ENCODE results near the gene GFAP.

GFAP gene

DNA sequence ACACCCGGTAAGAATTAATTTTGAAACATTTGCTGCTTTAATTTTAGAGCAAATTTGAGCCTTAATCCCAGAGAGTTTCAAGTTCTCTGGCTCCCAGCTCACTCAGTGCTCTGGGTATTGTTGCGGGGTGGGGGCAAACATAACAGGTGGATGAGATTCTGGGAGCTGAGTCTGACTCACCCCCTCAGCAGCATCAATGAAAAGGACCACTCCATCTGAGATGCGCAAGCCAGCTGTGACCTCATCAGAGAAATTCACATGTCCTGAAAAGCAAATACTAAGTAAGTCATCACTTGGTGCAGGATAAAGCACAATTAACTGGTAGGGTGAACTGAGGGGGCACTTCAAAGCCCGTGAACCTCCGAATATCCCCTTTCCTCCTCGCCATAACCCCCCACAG is 35.9 kb downstream of the GFAP start:
- Histone ChIP-seq H3K9me3 (ENCODE audit: control insufficient read depth in 2 of 2, low read length in 2 of 2) (no peaks in the 10 kb centered on the region), H3K4me3 (ENCODE audit: low read length in 2 of 2) (no peak overlapping the region), H3K4me1 (ENCODE audit: control insufficient read depth in 2 of 2, insufficient read depth in 2 of 2, low read length in 2 of 2) (no peaks in the 10 kb centered on the region), H3K36me3 (ENCODE audit: control insufficient read depth in 2 of 2, insufficient read depth in 2 of 2, low read length in 2 of 2) (peaks cover 52 to 62% of the 10 kb centered on the region in 2 donors), H3K27ac (ENCODE audit: low read depth in 2 of 2, low read length in 2 of 2) (no peak overlapping the region), H3K9ac (ENCODE audit: low read depth in 1 of 2, low read length in 2 of 2) (no peak overlapping the region), H3K27me3 (ENCODE audit: control insufficient read depth in 2 of 2, insufficient read depth in 2 of 2, low read length in 2 of 2) (no peaks in the 10 kb centered on the region)

DNA sequence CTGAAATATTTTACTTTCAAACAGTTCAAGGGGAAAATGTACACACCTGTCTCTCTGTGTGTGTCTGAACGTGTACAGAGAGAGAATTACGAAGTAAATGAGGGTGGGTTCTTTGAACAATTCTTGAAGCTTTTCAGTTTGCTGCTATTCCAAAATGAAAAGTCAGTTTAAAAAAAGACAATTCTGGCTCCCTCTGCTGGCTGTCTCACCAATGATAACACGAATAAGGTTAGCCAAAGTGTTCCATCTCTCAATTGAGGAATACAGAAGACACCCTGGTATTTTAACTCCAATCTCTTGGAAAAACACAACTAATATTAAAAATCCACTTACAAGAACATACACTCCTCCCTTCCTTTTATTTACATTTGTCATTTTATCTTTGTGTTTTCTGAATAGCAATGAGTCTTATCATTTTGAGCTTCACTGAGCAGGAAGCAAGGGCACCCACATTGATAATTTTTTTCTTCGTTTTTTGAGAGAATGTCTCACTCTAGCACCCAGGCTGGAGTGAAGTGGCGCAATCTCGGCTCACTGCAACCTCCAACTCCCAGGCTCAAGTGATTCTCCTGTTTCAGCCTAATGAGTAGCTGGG is 36.6 kb downstream of the GFAP start:
- no peak overlapping the region for H3K4me3 ChIP-seq (ENCODE audit: low read length in 2 of 2)
- H3K9ac ChIP-seq (ENCODE audit: low read depth in 1 of 2, low read length in 2 of 2): no peak overlapping the region
- no peaks in the 10 kb centered on the region for H3K27me3 ChIP-seq (ENCODE audit: control insufficient read depth in 2 of 2, insufficient read depth in 2 of 2, low read length in 2 of 2)
- peaks cover 53 to 63% of the 10 kb centered on the region in 2 donors for H3K36me3 ChIP-seq (ENCODE audit: control insufficient read depth in 2 of 2, insufficient read depth in 2 of 2, low read length in 2 of 2)
- no peak overlapping the region for H3K27ac ChIP-seq (ENCODE audit: low read depth in 2 of 2, low read length in 2 of 2)
- no peaks in the 10 kb centered on the region for H3K4me1 ChIP-seq (ENCODE audit: control insufficient read depth in 2 of 2, insufficient read depth in 2 of 2, low read length in 2 of 2)
- no peaks in the 10 kb centered on the region for H3K9me3 ChIP-seq (ENCODE audit: control insufficient read depth in 2 of 2, low read length in 2 of 2)

DNA sequence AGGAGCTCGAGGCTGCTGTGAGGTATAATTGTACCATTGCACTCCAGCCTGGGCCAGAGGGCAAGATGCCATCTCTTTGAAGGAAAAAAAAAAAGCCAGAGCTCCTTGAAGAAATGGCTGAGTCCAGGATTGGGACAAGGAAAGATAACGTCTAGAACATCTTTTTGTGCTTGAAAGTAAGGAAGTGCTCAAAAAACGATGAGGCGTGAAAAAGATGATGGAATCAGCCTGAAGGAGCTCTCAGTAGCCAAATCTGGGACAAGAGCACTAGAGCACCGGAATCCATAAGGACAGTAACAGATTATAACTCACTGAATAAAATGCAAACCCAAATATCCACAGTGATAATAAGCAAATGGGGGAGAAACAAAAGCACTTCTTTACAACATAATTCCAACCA is 38.2 kb downstream of the GFAP start:
- H3K36me3 ChIP-seq (ENCODE audit: control insufficient read depth in 2 of 2, insufficient read depth in 2 of 2, low read length in 2 of 2): peaks cover 54 to 56% of the 10 kb centered on the region in 2 donors
- no peak overlapping the region for H3K4me3 ChIP-seq (ENCODE audit: low read length in 2 of 2)
- H3K9ac ChIP-seq (ENCODE audit: low read depth in 1 of 2, low read length in 2 of 2): no peak overlapping the region
- no peaks in the 10 kb centered on the region for H3K9me3 ChIP-seq (ENCODE audit: control insufficient read depth in 2 of 2, low read length in 2 of 2)
- H3K4me1 ChIP-seq (ENCODE audit: control insufficient read depth in 2 of 2, insufficient read depth in 2 of 2, low read length in 2 of 2): no peaks in the 10 kb centered on the region
- no peak overlapping the region for H3K27ac ChIP-seq (ENCODE audit: low read depth in 2 of 2, low read length in 2 of 2)
- H3K27me3 ChIP-seq (ENCODE audit: control insufficient read depth in 2 of 2, insufficient read depth in 2 of 2, low read length in 2 of 2): no peaks in the 10 kb centered on the region

DNA sequence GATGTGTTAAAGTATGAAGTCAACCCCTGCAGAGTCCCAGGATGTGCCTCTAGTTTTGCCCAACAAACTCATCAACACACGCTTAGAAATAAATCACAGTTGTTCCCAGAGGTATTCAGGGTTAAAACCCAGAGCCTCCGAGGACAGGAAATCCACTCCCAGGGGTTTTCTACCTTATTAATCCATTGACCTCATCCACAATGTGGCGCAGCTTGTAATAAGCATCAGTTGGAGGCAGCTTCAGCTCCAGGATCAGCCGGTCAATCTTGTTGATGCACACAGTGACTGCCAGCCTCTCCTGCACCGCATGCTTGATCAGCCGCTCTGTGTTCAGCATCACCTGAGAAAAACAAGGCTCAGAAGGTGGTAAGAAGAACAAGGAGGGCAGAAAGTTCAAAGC is 39.5 kb downstream of the GFAP start:
- Histone ChIP-seq H3K4me1 (ENCODE audit: control insufficient read depth in 2 of 2, insufficient read depth in 2 of 2, low read length in 2 of 2) (no peaks in the 10 kb centered on the region), H3K36me3 (ENCODE audit: control insufficient read depth in 2 of 2, insufficient read depth in 2 of 2, low read length in 2 of 2) (peaks cover 49 to 57% of the 10 kb centered on the region in 2 donors), H3K9ac (ENCODE audit: low read depth in 1 of 2, low read length in 2 of 2) (no peak overlapping the region), H3K27ac (ENCODE audit: low read depth in 2 of 2, low read length in 2 of 2) (no peak overlapping the region), H3K9me3 (ENCODE audit: control insufficient read depth in 2 of 2, low read length in 2 of 2) (no peaks in the 10 kb centered on the region), H3K27me3 (ENCODE audit: control insufficient read depth in 2 of 2, insufficient read depth in 2 of 2, low read length in 2 of 2) (no peaks in the 10 kb centered on the region), H3K4me3 (ENCODE audit: low read length in 2 of 2) (no peak overlapping the region)

DNA sequence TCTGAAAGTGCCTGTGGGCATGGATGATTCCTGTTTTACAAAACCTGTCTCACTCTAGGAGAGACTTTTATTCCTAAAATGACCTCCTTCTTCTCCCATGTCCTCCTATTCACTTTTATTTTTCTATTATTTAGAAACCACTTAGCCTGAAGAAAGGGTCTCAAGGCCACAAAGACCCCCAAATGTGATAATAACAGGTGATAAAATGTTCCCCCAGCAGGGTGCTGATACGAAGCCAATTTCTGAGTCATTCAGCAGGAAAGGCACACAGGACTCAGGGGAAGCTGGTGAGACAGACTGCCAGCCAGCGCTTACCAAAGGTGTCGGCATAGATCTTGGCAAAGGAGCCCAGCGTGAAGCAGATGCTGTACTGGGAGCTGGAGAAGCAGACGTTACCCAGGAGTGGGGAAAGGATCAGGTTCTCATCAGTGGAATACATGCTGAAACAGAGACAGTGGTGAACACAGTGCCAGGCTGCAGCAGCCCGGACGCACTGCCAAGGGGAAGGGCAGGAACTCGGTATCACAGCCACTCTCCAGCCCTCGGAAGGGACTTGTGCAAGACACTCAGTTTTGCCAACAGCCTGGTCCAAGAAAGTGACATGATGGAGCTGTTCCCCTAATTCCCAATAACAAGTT is 43.0 kb downstream of the GFAP start:
- Histone ChIP-seq H3K9me3 (ENCODE audit: control insufficient read depth in 2 of 2, low read length in 2 of 2) (no peaks in the 10 kb centered on the region), H3K27ac (ENCODE audit: low read depth in 2 of 2, low read length in 2 of 2) (no peak overlapping the region), H3K4me3 (ENCODE audit: low read length in 2 of 2) (no peak overlapping the region), H3K4me1 (ENCODE audit: control insufficient read depth in 2 of 2, insufficient read depth in 2 of 2, low read length in 2 of 2) (no peaks in the 10 kb centered on the region), H3K9ac (ENCODE audit: low read depth in 1 of 2, low read length in 2 of 2) (no peak overlapping the region), H3K27me3 (ENCODE audit: control insufficient read depth in 2 of 2, insufficient read depth in 2 of 2, low read length in 2 of 2) (no peaks in the 10 kb centered on the region), H3K36me3 (ENCODE audit: control insufficient read depth in 2 of 2, insufficient read depth in 2 of 2, low read length in 2 of 2) (peaks cover 52 to 71% of the 10 kb centered on the region in 2 donors)

DNA sequence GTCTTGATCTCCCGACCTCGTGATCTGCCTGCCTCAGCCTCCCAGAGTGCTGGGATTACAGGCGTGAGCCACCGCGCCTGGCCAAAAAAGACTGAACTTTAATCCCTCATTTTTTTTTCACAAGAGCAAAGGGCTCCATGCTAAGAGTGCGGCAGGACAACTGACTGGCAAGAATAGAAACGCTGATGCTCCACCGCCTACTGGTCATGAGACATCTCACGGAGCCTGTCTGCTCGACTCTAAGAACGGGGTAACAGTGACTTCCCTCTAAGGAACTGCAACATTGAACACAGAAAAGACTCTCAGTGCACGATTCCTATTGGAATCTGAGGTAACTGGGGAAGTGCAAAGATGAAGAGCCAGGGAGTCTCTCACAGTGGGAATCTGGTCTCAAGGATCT is 43.7 kb downstream of the GFAP start:
- H3K36me3 ChIP-seq (ENCODE audit: control insufficient read depth in 2 of 2, insufficient read depth in 2 of 2, low read length in 2 of 2): peaks cover 49 to 71% of the 10 kb centered on the region in 2 donors
- H3K27me3 ChIP-seq (ENCODE audit: control insufficient read depth in 2 of 2, insufficient read depth in 2 of 2, low read length in 2 of 2): no peaks in the 10 kb centered on the region
- no peak overlapping the region for H3K4me3 ChIP-seq (ENCODE audit: low read length in 2 of 2)
- no peak overlapping the region for H3K9ac ChIP-seq (ENCODE audit: low read depth in 1 of 2, low read length in 2 of 2)
- no peaks in the 10 kb centered on the region for H3K9me3 ChIP-seq (ENCODE audit: control insufficient read depth in 2 of 2, low read length in 2 of 2)
- no peak overlapping the region for H3K27ac ChIP-seq (ENCODE audit: low read depth in 2 of 2, low read length in 2 of 2)
- H3K4me1 ChIP-seq (ENCODE audit: control insufficient read depth in 2 of 2, insufficient read depth in 2 of 2, low read length in 2 of 2): no peaks in the 10 kb centered on the region

DNA sequence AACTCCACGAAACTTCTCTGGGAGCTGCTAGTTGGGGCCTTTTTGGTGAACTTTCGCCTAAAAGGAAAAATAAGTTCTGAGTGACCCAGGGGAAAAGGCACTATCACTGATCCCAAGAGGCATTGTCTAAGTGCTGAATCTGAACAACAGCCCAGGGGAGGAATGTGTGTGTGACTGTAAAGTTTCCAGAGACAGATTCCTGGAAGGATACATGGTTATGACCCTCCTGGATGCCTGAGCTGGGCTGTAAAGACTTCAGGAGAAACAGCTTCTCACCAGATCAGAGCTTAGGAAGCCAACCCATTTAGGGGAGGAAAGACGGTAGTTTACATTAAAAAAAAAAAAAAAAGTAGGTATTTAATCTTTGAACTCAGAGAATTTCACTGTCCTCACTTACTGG is 47.5 kb downstream of the GFAP start:
- H3K4me3 ChIP-seq (ENCODE audit: low read length in 2 of 2): no peak overlapping the region
- H3K27me3 ChIP-seq (ENCODE audit: control insufficient read depth in 2 of 2, insufficient read depth in 2 of 2, low read length in 2 of 2): no peaks in the 10 kb centered on the region
- no peak overlapping the region for H3K27ac ChIP-seq (ENCODE audit: low read depth in 2 of 2, low read length in 2 of 2)
- no peaks in the 10 kb centered on the region for H3K4me1 ChIP-seq (ENCODE audit: control insufficient read depth in 2 of 2, insufficient read depth in 2 of 2, low read length in 2 of 2)
- peaks cover 52 to 73% of the 10 kb centered on the region in 2 donors for H3K36me3 ChIP-seq (ENCODE audit: control insufficient read depth in 2 of 2, insufficient read depth in 2 of 2, low read length in 2 of 2)
- H3K9ac ChIP-seq (ENCODE audit: low read depth in 1 of 2, low read length in 2 of 2): no peak overlapping the region
- H3K9me3 ChIP-seq (ENCODE audit: control insufficient read depth in 2 of 2, low read length in 2 of 2): no peaks in the 10 kb centered on the region

DNA sequence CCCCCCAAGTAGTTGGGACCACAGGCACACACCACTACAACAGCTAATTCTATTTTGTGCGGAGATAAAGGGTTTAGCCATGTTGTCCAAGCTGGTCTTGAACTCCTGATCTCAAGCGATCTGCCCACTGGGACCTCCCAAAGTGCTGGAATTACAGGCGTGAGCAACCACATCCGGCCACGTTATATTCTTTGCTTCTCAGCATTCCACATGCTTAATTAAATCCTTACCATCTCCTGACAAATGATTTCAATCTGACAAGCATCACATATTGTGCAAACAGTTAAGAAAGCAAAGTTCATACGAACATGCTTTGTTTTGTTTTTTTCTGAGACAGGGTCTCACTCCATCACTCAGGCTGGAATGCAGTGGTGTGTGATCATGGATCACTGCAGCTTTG is 49.4 kb downstream of the GFAP start:
- H3K9me3 ChIP-seq (ENCODE audit: control insufficient read depth in 2 of 2, low read length in 2 of 2): no peaks in the 10 kb centered on the region
- H3K27ac ChIP-seq (ENCODE audit: low read depth in 2 of 2, low read length in 2 of 2): no peak overlapping the region
- no peak overlapping the region for H3K9ac ChIP-seq (ENCODE audit: low read depth in 1 of 2, low read length in 2 of 2)
- H3K4me3 ChIP-seq (ENCODE audit: low read length in 2 of 2): no peak overlapping the region
- H3K36me3 ChIP-seq (ENCODE audit: control insufficient read depth in 2 of 2, insufficient read depth in 2 of 2, low read length in 2 of 2): peaks cover 50 to 69% of the 10 kb centered on the region in 2 donors
- no peaks in the 10 kb centered on the region for H3K27me3 ChIP-seq (ENCODE audit: control insufficient read depth in 2 of 2, insufficient read depth in 2 of 2, low read length in 2 of 2)
- no peaks in the 10 kb centered on the region for H3K4me1 ChIP-seq (ENCODE audit: control insufficient read depth in 2 of 2, insufficient read depth in 2 of 2, low read length in 2 of 2)

DNA sequence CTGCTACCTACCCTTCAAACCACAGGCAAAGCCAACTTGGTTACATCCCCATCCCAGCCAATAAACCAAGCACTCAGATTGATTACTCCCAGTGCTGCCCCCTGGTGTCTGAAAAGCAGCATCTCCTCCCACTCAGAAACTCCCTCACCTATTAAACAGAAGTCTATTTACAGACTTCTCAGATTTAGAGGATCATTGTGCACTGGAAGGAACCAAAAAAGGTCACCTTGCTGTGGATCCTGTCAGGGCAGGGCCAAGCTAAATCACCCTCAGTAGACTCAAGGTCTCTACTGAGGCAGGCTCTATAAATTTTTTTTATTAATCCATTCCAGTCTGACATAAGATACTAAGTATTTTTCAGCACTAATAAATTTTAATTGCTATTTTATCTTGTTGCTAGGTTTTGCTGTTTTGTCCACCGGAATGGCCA is 50.1 kb downstream of the GFAP start:
- Histone ChIP-seq H3K36me3 (ENCODE audit: control insufficient read depth in 2 of 2, insufficient read depth in 2 of 2, low read length in 2 of 2) (peaks cover 50 to 72% of the 10 kb centered on the region in 2 donors), H3K27me3 (ENCODE audit: control insufficient read depth in 2 of 2, insufficient read depth in 2 of 2, low read length in 2 of 2) (no peaks in the 10 kb centered on the region), H3K9me3 (ENCODE audit: control insufficient read depth in 2 of 2, low read length in 2 of 2) (no peaks in the 10 kb centered on the region), H3K9ac (ENCODE audit: low read depth in 1 of 2, low read length in 2 of 2) (no peak overlapping the region), H3K4me3 (ENCODE audit: low read length in 2 of 2) (no peak overlapping the region), H3K4me1 (ENCODE audit: control insufficient read depth in 2 of 2, insufficient read depth in 2 of 2, low read length in 2 of 2) (no peaks in the 10 kb centered on the region), H3K27ac (ENCODE audit: low read depth in 2 of 2, low read length in 2 of 2) (no peak overlapping the region)

DNA sequence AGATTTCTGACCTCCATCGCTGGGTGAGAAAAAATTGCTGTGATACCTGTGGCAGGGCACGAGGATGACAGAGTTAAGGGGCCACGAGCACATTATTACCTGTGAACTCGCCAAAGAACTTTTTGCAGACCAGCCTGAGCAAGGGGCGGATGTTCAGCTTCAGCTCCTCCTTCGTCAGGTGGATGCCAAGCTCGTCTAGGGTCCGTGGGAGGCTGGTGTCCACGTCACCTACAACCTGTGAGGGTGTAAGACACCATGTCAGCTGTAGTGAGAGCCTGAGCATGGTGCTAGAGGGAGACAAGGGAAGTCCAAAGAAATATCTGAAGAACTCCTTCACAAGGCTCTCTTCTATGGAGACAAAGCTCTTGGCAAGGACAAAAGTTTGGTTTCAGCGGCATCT is 50.5 kb downstream of the GFAP start:
- Histone ChIP-seq H3K36me3 (ENCODE audit: control insufficient read depth in 2 of 2, insufficient read depth in 2 of 2, low read length in 2 of 2) (peaks cover 51 to 72% of the 10 kb centered on the region in 2 donors), H3K27me3 (ENCODE audit: control insufficient read depth in 2 of 2, insufficient read depth in 2 of 2, low read length in 2 of 2) (no peaks in the 10 kb centered on the region), H3K4me3 (ENCODE audit: low read length in 2 of 2) (no peak overlapping the region), H3K27ac (ENCODE audit: low read depth in 2 of 2, low read length in 2 of 2) (no peak overlapping the region), H3K4me1 (ENCODE audit: control insufficient read depth in 2 of 2, insufficient read depth in 2 of 2, low read length in 2 of 2) (no peaks in the 10 kb centered on the region), H3K9me3 (ENCODE audit: control insufficient read depth in 2 of 2, low read length in 2 of 2) (no peaks in the 10 kb centered on the region), H3K9ac (ENCODE audit: low read depth in 1 of 2, low read length in 2 of 2) (no peak overlapping the region)

Measured in mucosa of rectum (tissue), 2 donors.